T-helper 1 cell (primary cell): Measurements from ENCODE around the gene KLF13.
"Not testable (repeated sequence)": the region's sequence is repeated elsewhere in the genome, so short reads cannot be mapped to it uniquely, and the experiment has no call there.

Experiments
- DNase-seq, 5 donors: peaks; one replicate each; pipeline ENCODE4 v3.0.0-alpha.2; 2012 to 2020

KLF13 gene

GRCh38 chr15:31347067-31347975, 20.7 kb downstream of the KLF13 start:
- peak in 4 of 5 donors; percentile 58 to 83 (median 70) for DNase-seq

DNA sequence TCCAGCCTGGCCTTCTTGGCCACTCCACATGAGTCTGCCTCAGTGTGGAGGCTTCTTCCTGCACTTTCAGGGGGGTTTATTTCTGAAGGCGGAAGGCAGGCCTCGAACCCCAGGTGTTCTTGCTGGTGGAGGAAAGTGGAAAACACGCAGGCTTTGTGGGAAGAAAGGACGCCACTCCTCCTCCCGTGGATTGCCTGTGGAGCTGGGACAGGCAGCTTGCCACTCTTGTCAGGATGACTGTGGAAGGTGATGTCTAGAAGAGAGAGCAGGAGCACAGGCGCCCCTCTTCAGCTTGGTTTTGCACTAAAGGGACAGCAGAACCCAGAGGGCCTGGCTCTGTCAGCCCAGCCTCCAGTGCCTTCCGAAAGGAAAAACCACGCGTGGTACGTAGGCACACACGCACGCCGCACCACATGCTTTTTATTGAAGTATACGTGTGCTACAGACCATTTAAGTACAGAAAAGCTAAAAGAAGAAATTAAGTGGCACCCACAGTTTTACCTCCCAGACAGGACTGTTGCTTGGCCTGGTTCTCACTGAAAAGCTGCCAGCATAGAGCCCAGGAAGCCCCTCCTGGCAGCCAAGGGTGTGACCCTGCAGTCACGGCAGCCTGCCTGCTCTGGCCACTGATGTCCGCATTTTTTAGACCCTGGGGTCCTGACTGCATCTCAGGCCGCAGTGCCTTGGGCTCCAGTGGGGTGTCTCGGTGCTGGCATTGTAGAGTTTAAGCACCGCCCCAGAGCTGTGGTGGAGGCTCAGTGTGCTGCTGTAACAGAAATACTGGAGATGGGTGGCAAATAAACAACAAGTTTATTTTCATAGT, 21.6 kb downstream of the KLF13 start:
- DNase-seq: no peak

DNA sequence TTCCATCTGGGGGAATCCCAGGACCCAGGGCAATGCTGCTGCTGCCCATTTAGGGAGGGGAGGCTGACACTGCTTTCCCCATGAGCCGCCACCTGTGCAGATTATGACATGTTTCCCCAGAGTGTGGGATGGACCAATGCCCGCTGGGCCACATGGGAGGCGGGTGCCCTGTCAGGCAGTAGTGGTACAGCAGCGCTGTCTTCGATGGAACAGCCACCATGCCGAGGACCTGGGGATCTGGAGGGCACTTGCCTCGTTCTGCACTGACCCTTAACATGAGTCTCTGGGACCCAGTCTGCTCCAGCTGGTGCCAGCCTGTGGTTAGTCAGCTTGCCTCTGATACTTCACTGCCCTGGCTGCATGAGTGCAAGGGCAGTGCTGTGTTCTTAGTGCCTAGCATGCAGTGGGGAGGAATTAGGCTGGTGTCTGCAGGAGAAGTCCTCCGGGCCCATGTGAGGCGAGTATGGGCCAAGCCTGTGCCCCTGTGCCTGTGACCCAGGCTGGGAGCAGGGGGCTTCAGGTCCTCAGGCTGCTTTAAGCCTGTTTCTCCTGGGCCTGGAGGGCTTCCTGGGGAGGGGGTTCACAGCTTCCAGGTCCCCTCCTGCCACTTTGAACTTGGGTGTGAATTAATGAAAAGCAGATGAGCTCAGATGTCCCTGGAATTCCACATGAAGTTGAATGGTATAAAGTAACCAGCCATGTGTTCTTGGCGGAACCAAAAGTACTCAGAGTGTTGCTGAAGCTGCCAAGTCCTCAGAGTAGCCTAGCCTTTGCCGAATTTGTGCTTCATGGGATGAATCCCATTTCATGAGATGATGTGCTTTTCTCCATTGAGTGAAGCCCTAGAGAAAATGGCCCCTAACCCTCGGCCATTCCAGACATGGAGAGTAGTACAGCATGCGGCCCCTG, 22.9 kb downstream of the KLF13 start:
- DNase-seq: no peak

GRCh38 chr15:31350771-31351170, 24.1 kb downstream of the KLF13 start:
- no peak for DNase-seq

- no peak for DNase-seq
Observed at GRCh38 chr15:31352339-31352751, 25.7 kb downstream of the KLF13 start.

- DNase-seq: peak in 1 of 5 donors; percentile 42
Observed at GRCh38 chr15:31352911-31353811, 26.5 kb downstream of the KLF13 start.

DNA sequence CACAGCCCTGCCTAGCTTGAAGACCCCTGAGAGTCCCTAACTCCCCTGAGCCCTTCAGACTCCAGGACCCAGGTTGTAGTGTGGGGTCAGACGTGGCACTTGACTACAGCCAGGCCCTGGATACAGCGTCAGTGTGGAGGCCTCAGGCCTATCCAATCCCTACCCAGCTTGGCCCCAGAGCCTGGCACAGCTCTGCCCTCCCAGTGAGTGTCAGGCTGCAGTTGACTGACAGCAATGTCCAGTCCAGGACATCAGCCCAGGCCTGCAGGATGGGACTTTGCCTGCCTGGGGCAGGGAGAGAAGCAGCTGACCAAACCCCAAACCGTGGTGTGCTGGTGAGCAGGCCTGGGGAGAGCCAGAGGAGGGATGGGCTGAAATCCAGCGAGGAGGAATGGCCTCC, 27.3 kb downstream of the KLF13 start:
- DNase-seq: no peak

GRCh38 chr15:31356097-31356496, 29.5 kb downstream of the KLF13 start:
- not testable (repeated sequence) for DNase-seq

DNA sequence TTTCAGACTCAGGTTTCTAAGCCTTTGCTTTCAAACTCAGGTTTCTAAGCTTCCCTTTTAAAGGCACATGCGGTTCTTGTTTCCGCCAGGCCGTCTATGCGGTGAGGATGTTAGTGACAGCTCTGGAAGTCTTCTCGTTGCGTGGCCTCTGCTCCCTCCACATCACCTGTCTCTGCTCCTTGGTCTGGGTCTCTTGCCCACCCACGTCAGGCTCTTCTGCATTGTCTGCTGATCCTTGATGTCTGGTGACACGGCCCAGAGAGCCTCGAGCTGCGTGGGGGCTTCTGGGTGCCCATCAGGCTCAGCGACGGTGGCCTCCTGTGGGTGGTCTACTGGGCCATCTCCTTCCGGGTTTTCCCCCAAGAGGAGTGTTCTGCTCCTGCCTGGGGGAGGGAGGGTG, 30.5 kb downstream of the KLF13 start:
- DNase-seq: peak in 2 of 5 donors; percentile 39 to 50

DNA sequence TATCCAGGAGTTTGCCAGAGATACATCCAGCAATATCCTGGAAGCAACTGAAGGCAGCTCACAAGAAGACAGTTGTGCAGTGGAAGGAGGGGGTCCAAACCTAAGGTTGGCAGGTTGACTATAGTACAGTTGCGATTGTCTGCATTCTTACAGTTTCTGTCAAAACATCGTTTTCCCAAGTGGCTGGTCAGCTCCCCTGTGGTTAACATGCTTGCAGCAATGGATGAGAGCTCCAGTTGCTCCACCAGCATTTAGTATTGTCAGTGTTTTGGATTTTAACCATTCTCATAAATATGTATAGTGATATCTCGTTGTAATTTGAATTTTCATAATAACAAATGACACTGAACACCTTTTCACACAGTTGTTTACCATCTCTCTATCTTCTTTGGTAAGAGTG, 31.5 kb downstream of the KLF13 start:
- DNase-seq: no peak

DNA sequence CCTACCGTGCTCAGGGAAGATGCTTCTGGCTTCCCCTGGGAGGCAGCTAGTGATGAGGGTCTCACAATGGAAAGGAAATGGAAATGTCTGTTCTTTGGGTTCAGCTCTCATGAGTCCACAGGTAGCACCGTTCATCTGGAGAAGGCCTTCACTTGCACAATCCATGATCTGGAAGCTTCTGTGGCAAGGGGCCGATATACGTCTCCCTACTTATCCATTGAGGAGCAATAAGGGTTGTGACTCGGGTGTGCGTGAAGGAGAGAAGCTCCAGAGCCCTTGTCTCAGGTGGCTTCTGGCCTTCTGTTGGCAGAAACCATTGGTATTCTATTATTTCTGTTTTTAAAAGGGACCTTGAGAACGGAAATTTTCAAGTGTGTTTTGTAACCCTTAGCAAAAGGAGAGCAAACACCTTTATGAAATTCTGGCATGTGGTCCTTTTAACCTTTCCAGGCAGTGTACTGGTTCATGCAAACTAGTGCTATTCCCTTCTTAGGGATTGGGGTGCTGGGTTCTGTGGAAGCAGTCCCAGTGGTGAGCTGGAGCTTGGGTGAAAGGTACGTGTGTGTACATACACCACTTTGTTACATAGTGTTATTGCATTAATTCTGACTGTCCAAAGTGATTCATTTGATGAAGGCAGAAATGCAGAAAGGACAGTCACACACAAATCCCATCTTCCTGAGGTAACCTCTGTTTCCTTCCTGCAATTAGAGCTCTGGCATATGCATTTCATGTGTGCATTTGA, 32.5 kb downstream of the KLF13 start:
- DNase-seq: no peak

DNA sequence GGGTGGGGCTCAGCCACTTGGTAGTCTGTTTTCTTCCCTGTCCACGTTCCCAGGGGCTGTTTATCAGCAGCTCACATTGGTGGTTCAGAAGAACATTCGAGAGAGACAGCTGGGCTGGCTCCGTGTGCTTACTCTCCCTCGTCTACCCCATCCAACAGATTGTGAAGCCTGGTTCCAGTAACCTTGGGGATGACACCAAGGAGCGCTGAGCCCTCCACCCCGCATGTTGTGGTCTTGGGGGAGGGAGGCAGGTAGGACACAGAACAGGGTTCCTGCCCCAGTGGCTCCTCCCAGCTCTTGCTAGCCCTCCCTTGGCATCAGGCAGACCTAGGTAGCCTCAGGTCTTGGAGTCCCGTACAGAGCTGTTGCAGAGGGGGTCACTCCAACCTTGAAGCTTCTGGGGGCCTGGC, 33.1 kb downstream of the KLF13 start:
- DNase-seq: no peak

- no peak for DNase-seq
Observed at GRCh38 chr15:31360158-31360561, 33.5 kb downstream of the KLF13 start.

GRCh38 chr15:31360843-31361763, 34.5 kb downstream of the KLF13 start:
- peak; percentile 66 to 97 (median 78) for DNase-seq

GRCh38 chr15:31361764-31362515, 35.3 kb downstream of the KLF13 start:
- no peak for DNase-seq

- no peak for DNase-seq
Observed at GRCh38 chr15:31362886-31363285, 36.3 kb downstream of the KLF13 start.

- DNase-seq: peak in 1 of 5 donors; percentile 30
Observed at GRCh38 chr15:31364301-31365031, 37.8 kb downstream of the KLF13 start.

DNA sequence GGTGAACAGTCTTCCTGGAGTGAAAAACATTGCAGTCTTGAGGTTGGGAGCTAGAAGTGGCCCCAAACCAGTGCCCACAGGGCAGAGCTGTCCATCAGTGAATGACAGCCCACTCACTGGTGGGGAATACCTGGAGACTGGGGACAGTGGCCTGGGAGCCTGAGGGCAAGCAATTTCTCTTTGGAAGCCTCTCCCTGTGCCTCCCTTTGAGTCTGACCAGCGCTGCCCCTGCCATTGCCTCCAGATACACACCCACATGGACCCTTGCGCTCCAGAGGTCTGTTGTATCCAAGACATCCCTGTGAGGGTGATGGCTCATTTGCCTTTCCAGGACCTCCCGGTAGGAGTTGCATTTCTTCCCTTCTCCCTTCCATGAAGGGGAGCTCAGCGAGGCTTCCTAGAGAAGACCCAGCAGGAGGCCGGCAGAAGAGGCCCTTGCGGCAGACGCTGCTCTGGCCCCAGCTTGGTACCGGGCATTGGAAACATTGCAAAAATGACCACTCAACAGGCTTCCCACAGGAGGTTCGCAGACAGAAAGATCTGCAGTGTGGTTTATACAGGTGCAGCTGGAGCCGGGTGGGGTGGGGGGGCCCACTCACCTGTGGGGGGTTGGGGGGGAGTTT, 38.5 kb downstream of the KLF13 start:
- no peak for DNase-seq
